ENCODE results near the gene NR3C1.

Gene NR3C1

GRCh38 chr5:143376195-143376779 lies 27.2 kb downstream of the NR3C1 start:
- Histone ChIP-seq H3K9ac (ENCODE audit: low read length) (no peak overlapping the region), H3K4me1 (ENCODE audit: control insufficient read depth, insufficient read depth, low read length) (peaks cover 14% of the 10 kb centered on the region), H3K4me3 (ENCODE audit: low read length) (no peak overlapping the region), H3K27me3 (replicated peaks; ENCODE audit: control insufficient read depth, insufficient read depth, low read length) (no peaks in the 10 kb centered on the region), H3K9me3 (ENCODE audit: control insufficient read depth, low read length) (no peaks in the 10 kb centered on the region), H3K36me3 (ENCODE audit: control insufficient read depth, insufficient read depth, low read length, severe bottlenecking) (no peaks in the 10 kb centered on the region)
- DNase-seq (ENCODE audit: low read depth): no peak

GRCh38 chr5:143374496-143375217 lies 28.8 kb downstream of the NR3C1 start:
- no peak for DNase-seq (ENCODE audit: low read depth)
- no peak overlapping the region for H3K9ac ChIP-seq (ENCODE audit: low read length)
- H3K9me3 ChIP-seq (ENCODE audit: control insufficient read depth, low read length): no peaks in the 10 kb centered on the region
- H3K27me3 ChIP-seq (replicated peaks; ENCODE audit: control insufficient read depth, insufficient read depth, low read length): no peaks in the 10 kb centered on the region
- no peak overlapping the region for H3K4me3 ChIP-seq (ENCODE audit: low read length)
- H3K36me3 ChIP-seq (ENCODE audit: control insufficient read depth, insufficient read depth, low read length, severe bottlenecking): no peaks in the 10 kb centered on the region
- peaks cover 14% of the 10 kb centered on the region for H3K4me1 ChIP-seq (ENCODE audit: control insufficient read depth, insufficient read depth, low read length)

DNA sequence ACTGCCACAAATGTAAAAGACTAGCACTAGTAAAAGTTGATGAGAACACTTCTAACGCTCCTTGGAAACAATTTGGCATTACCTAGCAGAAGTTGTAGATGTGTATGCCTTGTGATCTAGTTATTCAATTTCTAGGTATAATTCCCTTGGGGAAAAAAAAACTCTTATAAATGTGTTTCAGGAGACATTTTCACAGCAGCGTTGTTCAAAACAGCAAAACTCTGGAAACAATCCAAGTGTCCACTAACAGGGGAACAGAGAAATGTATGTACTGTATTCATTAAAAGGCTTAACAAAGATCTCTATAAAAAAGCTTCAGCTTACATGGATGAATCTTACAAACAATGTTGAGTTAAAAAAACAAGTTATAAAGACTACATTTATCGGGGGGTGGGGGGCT lies 30.4 kb downstream of the NR3C1 start:
- Histone ChIP-seq H3K4me1 (ENCODE audit: control insufficient read depth, insufficient read depth, low read length) (peaks cover 14% of the 10 kb centered on the region), H3K9ac (ENCODE audit: low read length) (no peak overlapping the region), H3K27me3 (replicated peaks; ENCODE audit: control insufficient read depth, insufficient read depth, low read length) (no peaks in the 10 kb centered on the region), H3K36me3 (ENCODE audit: control insufficient read depth, insufficient read depth, low read length, severe bottlenecking) (peaks cover 7% of the 10 kb centered on the region), H3K9me3 (ENCODE audit: control insufficient read depth, low read length) (no peaks in the 10 kb centered on the region), H3K4me3 (ENCODE audit: low read length) (no peak overlapping the region)
- DNase-seq (ENCODE audit: low read depth): no peak

- no peak overlapping the region for H3K4me3 ChIP-seq (ENCODE audit: low read length)
- H3K36me3 ChIP-seq (ENCODE audit: control insufficient read depth, insufficient read depth, low read length, severe bottlenecking): peaks cover 12% of the 10 kb centered on the region
- peaks cover 3% of the 10 kb centered on the region for H3K9me3 ChIP-seq (ENCODE audit: control insufficient read depth, low read length)
These were observed 31.2 kb downstream of the NR3C1 start for GRCh38 chr5:143372187-143372829.

GRCh38 chr5:143370440-143370839 lies 33.0 kb downstream of the NR3C1 start:
- Histone ChIP-seq H3K36me3 (ENCODE audit: control insufficient read depth, insufficient read depth, low read length, severe bottlenecking) (peaks cover 12% of the 10 kb centered on the region), H3K4me1 (ENCODE audit: control insufficient read depth, insufficient read depth, low read length) (peaks cover 10% of the 10 kb centered on the region)

More at GRCh38 chr5:143372187-143372829, 31.2 kb downstream of the NR3C1 start:
- no peak overlapping the region for H3K9ac ChIP-seq (ENCODE audit: low read length)
- DNase-seq (ENCODE audit: low read depth): no peak
- H3K27me3 ChIP-seq (replicated peaks; ENCODE audit: control insufficient read depth, insufficient read depth, low read length): no peaks in the 10 kb centered on the region
- H3K4me1 ChIP-seq (ENCODE audit: control insufficient read depth, insufficient read depth, low read length): peaks cover 14% of the 10 kb centered on the region

DNA sequence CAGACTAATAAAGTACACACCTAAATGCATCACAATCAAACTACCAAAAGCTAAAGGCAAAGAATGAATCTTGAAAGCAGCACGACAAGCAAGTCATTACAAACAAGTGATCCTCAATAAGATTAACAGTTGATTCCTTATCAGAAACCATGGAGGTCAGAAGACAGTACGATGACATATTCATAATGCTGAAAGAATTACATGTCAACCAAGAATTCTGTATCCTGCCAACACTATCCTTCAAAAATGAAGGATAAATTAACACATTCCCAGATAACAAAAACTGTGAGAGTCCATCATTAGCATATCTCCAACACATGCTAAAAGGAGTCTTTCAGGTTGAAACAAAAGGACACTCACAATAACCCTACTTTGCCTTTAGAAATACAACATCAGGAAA lies 39.4 kb downstream of the NR3C1 start:
- no peak for DNase-seq (ENCODE audit: low read depth)
- Histone ChIP-seq H3K4me3 (ENCODE audit: low read length) (no peak overlapping the region), H3K4me1 (ENCODE audit: control insufficient read depth, insufficient read depth, low read length) (no peaks in the 10 kb centered on the region), H3K9me3 (ENCODE audit: control insufficient read depth, low read length) (peaks cover 7% of the 10 kb centered on the region), H3K27me3 (replicated peaks; ENCODE audit: control insufficient read depth, insufficient read depth, low read length) (no peaks in the 10 kb centered on the region), H3K9ac (ENCODE audit: low read length) (no peak overlapping the region), H3K36me3 (ENCODE audit: control insufficient read depth, insufficient read depth, low read length, severe bottlenecking) (peaks cover 10% of the 10 kb centered on the region)

More at GRCh38 chr5:143370440-143370839, 33.0 kb downstream of the NR3C1 start:
- no peak for DNase-seq (ENCODE audit: low read depth)
- Histone ChIP-seq H3K9ac (ENCODE audit: low read length) (no peak overlapping the region), H3K27me3 (replicated peaks; ENCODE audit: control insufficient read depth, insufficient read depth, low read length) (no peaks in the 10 kb centered on the region), H3K9me3 (ENCODE audit: control insufficient read depth, low read length) (peaks cover 3% of the 10 kb centered on the region), H3K4me3 (ENCODE audit: low read length) (no peak overlapping the region)

- Histone ChIP-seq H3K4me1 (ENCODE audit: control insufficient read depth, insufficient read depth, low read length) (no peaks in the 10 kb centered on the region), H3K9me3 (ENCODE audit: control insufficient read depth, low read length) (peaks cover 5% of the 10 kb centered on the region), H3K27me3 (replicated peaks; ENCODE audit: control insufficient read depth, insufficient read depth, low read length) (no peaks in the 10 kb centered on the region), H3K4me3 (ENCODE audit: low read length) (no peak overlapping the region), H3K9ac (ENCODE audit: low read length) (no peak overlapping the region), H3K36me3 (ENCODE audit: control insufficient read depth, insufficient read depth, low read length, severe bottlenecking) (peaks cover 2% of the 10 kb centered on the region)
- no peak for DNase-seq (ENCODE audit: low read depth)
These were observed 40.7 kb downstream of the NR3C1 start for GRCh38 chr5:143362664-143363227.

DNA sequence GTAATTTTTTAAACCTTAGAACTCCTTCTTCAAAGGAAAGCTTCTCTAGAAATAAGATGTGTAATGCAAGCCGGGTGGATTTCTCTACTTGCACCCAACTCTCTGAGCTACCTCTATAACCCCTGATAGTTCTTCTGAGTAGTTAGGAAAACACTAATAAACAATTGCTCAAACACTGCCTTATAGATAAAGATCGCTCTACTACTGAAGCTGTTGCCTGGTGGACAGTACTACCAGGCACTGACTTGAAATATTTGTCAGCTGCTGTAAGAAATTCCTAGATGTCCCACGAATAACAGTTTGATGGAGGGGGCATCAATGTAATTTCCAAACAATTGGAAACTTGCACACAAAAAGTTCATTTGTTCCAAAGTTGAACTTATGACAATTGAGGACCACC lies 42.0 kb downstream of the NR3C1 start:
- no peak for DNase-seq (ENCODE audit: low read depth)
- Histone ChIP-seq H3K36me3 (ENCODE audit: control insufficient read depth, insufficient read depth, low read length, severe bottlenecking) (no peaks in the 10 kb centered on the region), H3K27me3 (replicated peaks; ENCODE audit: control insufficient read depth, insufficient read depth, low read length) (no peaks in the 10 kb centered on the region)

GRCh38 chr5:143360755-143361154 lies 42.7 kb downstream of the NR3C1 start:
- Histone ChIP-seq H3K27me3 (replicated peaks; ENCODE audit: control insufficient read depth, insufficient read depth, low read length) (no peaks in the 10 kb centered on the region), H3K4me1 (ENCODE audit: control insufficient read depth, insufficient read depth, low read length) (peaks cover 5% of the 10 kb centered on the region), H3K36me3 (ENCODE audit: control insufficient read depth, insufficient read depth, low read length, severe bottlenecking) (no peaks in the 10 kb centered on the region), H3K4me3 (ENCODE audit: low read length) (no peak overlapping the region), H3K9ac (ENCODE audit: low read length) (no peak overlapping the region), H3K9me3 (ENCODE audit: control insufficient read depth, low read length) (peaks cover 5% of the 10 kb centered on the region)
- no peak for DNase-seq (ENCODE audit: low read depth)

More for the DNA sequence above, 42.0 kb downstream of the NR3C1 start:
- no peak overlapping the region for H3K9ac ChIP-seq (ENCODE audit: low read length)
- peaks cover 5% of the 10 kb centered on the region for H3K9me3 ChIP-seq (ENCODE audit: control insufficient read depth, low read length)
- H3K4me3 ChIP-seq (ENCODE audit: low read length): no peak overlapping the region
- H3K4me1 ChIP-seq (ENCODE audit: control insufficient read depth, insufficient read depth, low read length): peaks cover 2% of the 10 kb centered on the region

DNA sequence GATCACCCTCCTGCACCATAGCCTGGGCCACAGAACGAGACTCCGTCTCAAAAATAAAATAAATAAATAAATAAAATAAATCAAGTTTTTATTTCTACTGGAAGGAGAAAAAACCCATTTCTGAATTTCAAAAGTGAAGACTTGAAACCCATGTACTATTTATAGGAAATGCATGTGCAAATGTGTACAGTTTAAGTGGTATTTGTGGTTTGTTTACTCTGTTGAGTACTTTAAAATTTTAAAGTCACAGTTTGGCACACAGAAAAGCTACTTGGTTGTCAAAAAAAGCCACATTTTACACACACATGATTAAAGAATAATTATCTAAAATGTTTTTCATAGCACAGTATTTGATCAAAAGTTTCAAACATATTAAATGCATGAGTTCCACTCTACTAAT lies 43.6 kb downstream of the NR3C1 start:
- H3K4me3 ChIP-seq (ENCODE audit: low read length): no peak overlapping the region
- H3K27me3 ChIP-seq (replicated peaks; ENCODE audit: control insufficient read depth, insufficient read depth, low read length): no peaks in the 10 kb centered on the region
- peaks cover 5% of the 10 kb centered on the region for H3K9me3 ChIP-seq (ENCODE audit: control insufficient read depth, low read length)
- H3K4me1 ChIP-seq (ENCODE audit: control insufficient read depth, insufficient read depth, low read length): peaks cover 13% of the 10 kb centered on the region
- DNase-seq (ENCODE audit: low read depth): no peak
- H3K36me3 ChIP-seq (ENCODE audit: control insufficient read depth, insufficient read depth, low read length, severe bottlenecking): no peaks in the 10 kb centered on the region
- H3K9ac ChIP-seq (ENCODE audit: low read length): no peak overlapping the region

DNA sequence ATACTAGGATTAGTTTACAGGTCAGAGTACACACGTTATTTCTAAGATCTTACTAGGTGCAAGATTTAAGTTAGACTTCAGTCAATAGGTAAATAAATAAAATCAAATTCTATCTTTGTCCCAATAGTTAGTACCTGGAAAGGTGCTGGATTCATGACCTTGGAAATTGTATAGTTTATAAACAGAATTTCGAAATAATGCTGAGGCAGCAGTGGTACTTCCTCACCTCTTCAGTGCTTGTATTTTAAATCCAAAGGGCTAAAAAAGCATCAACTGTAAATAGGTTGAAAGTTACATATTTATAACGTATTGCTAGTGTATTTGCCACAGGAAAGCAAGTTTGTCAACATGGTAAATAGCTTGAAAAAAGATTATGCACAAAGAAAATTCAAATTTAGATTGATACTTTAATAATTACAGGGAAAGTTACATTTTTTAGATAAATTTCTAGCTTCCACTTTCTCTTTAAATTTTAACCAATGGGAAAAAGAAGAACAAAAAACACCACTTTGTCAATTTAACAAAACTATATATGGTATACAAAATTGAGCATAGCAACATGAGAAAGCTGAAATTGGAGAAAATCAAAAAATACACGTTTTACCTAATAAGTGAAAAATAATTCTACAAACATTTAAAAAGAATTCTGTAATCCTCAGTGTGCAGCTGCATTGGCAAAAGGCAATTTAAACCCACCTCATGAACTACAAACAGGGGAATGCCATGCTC lies 46.5 kb downstream of the NR3C1 start:
- no peak overlapping the region for H3K9ac ChIP-seq (ENCODE audit: low read length)
- no peaks in the 10 kb centered on the region for H3K36me3 ChIP-seq (ENCODE audit: control insufficient read depth, insufficient read depth, low read length, severe bottlenecking)
- no peak for DNase-seq (ENCODE audit: low read depth)

More for the DNA sequence above, 46.5 kb downstream of the NR3C1 start:
- Histone ChIP-seq H3K9me3 (ENCODE audit: control insufficient read depth, low read length) (no peaks in the 10 kb centered on the region), H3K27me3 (replicated peaks; ENCODE audit: control insufficient read depth, insufficient read depth, low read length) (no peaks in the 10 kb centered on the region), H3K4me1 (ENCODE audit: control insufficient read depth, insufficient read depth, low read length) (peaks cover 41% of the 10 kb centered on the region), H3K4me3 (ENCODE audit: low read length) (no peak overlapping the region)
